Upper lobe of right lung (tissue), 1 donor: Measurements from ENCODE around the gene SHB. TPM values are rescaled to one million over a fixed set of nuclear protein-coding genes. Genes with fewer than 3 reads are reported as not detected.
A peak's percentile ranks its signal among the peaks of the same experiment; 100 is the strongest.

ENCODE experiments used
- ATAC-seq: fragments of 200-7000 bp; cut with Tn5 transposase; one replicate; pipeline ENCODE4 v1.9.1; 2020; ENCODE audit warnings: mild to moderate bottlenecking, moderate library complexity
- DNase-seq: peaks from one replicate; pipeline ENCODE4 v3.0.0-alpha.2; 2020
- H3K27ac ChIP-seq: fragments of 200-600 bp; one replicate; pipeline ENCODE4 v1.8.0; 2022
- H3K27me3 ChIP-seq: fragments of 200-600 bp; one replicate; pipeline ENCODE4 v1.8.0; 2022; ENCODE audit warnings: mild to moderate bottlenecking
- H3K36me3 ChIP-seq: fragments of 200-600 bp; one replicate; pipeline ENCODE4 v1.8.0; 2022
- H3K4me1 ChIP-seq: fragments of 200-600 bp; one replicate; pipeline ENCODE4 v1.8.0; 2022
- H3K4me3 ChIP-seq: fragments of 200-600 bp; one replicate; pipeline ENCODE4 v1.8.0; 2022; ENCODE audit warnings: mild to moderate bottlenecking
- H3K9me3 ChIP-seq: fragments of 200-600 bp; one replicate; pipeline ENCODE4 v1.8.0; 2022
- CTCF ChIP-seq: fragments of 200-600 bp; IDR thresholded peaks from one replicate; pipeline ENCODE4 v1.8.0; 2022; ENCODE audit warnings: antibody characterized with exemption
- intact Hi-C: fragments of 100-400 bp; cut with DNase I; formaldehyde crosslinking; loops from one replicate; pipeline ENCODE4 v1.11.0; 2022
- total RNA-seq: library from RNA; stranded (reverse); fragmentation: NEBNext Ultra II Directional; extraction: Animal tissue kit (Norgen Biotek cat#: 25700); gene quantifications from one replicate; pipeline ENCODE4 v1.2.1, GENCODE V29; 2021
- donor health status: DM: no; HTN: yes; CAD: no; lungs with severe emphysema.

The SHB gene
- total RNA-seq, 1 donor from 2014 or later: 33.4 TPM

- peak overlapping the region; percentile 55 for H3K27ac ChIP-seq
- TF ChIP-seq CTCF: no peak
- H3K9me3 ChIP-seq: no peaks in the 10 kb centered on the region
- peaks cover 66% of the 10 kb centered on the region for H3K4me1 ChIP-seq
- intact Hi-C loops: loop anchor here (5.0 kb wide), 1 partner anchor 48 kb away; the partner anchor contains the start of gene SHB
- H3K4me3 ChIP-seq: no peak overlapping the region
- DNase-seq (peak; percentile 67), ATAC-seq (peak; percentile 67)
- H3K27me3 ChIP-seq: no peaks in the 10 kb centered on the region
- H3K36me3 ChIP-seq: peaks cover 6% of the 10 kb centered on the region
Measured at GRCh38 chr9:38018958-38019602, 49.9 kb downstream of the SHB start.

GRCh38 chr9:38018241-38018957, 50.6 kb downstream of the SHB start:
- ATAC-seq: no peak
- no peaks in the 10 kb centered on the region for H3K9me3 ChIP-seq
- H3K4me3 ChIP-seq: no peak overlapping the region
- intact Hi-C loops: loop anchor here (5.0 kb wide), 1 partner anchor 49 kb away; the partner anchor contains the start of gene SHB
- H3K4me1 ChIP-seq: peaks cover 60% of the 10 kb centered on the region
- H3K27me3 ChIP-seq: no peaks in the 10 kb centered on the region
- no peak for DNase-seq
- H3K36me3 ChIP-seq: peaks cover 6% of the 10 kb centered on the region
- H3K27ac ChIP-seq: peak overlapping the region; percentile 55
- TF ChIP-seq CTCF: no peak

GRCh38 chr9:38017885-38018186, 51.2 kb downstream of the SHB start:
- intact Hi-C loops: loop anchor here (5.0 kb wide), 1 partner anchor 49 kb away; the partner anchor contains the start of gene SHB
- peaks cover 55% of the 10 kb centered on the region for H3K4me1 ChIP-seq
- H3K27ac ChIP-seq: peak overlapping the region; percentile 13

GRCh38 chr9:38017149-38017884, 51.7 kb downstream of the SHB start:
- no peaks in the 10 kb centered on the region for H3K9me3 ChIP-seq
- peak overlapping the region; percentile 13 for H3K27ac ChIP-seq
- peaks cover 51% of the 10 kb centered on the region for H3K4me1 ChIP-seq
- peak; percentile 53 for TF ChIP-seq CTCF
- ATAC-seq (peak; percentile 85), DNase-seq (peak; percentile 87)
- H3K36me3 ChIP-seq: peaks cover 6% of the 10 kb centered on the region
- H3K4me3 ChIP-seq: no peak overlapping the region
- no peaks in the 10 kb centered on the region for H3K27me3 ChIP-seq
- intact Hi-C loops: loop anchor here (5.0 kb wide), 1 partner anchor 50 kb away; the partner anchor contains the start of gene SHB

More at GRCh38 chr9:38017885-38018186, 51.2 kb downstream of the SHB start:
- Histone ChIP-seq H3K4me3 (no peak overlapping the region), H3K27me3 (no peaks in the 10 kb centered on the region), H3K36me3 (peaks cover 6% of the 10 kb centered on the region), H3K9me3 (no peaks in the 10 kb centered on the region)
- ATAC-seq (no peak), DNase-seq (no peak)
- TF ChIP-seq CTCF: no peak

GRCh38 chr9:38016375-38017135, 52.5 kb downstream of the SHB start:
- Histone ChIP-seq H3K9me3 (no peaks in the 10 kb centered on the region), H3K36me3 (peaks cover 6% of the 10 kb centered on the region), H3K4me3 (no peak overlapping the region), H3K27ac (peak overlapping the region; percentile 13), H3K4me1 (peaks cover 51% of the 10 kb centered on the region), H3K27me3 (no peaks in the 10 kb centered on the region)
- intact Hi-C loops: loop anchor here (5.0 kb wide), 1 partner anchor 51 kb away; the partner anchor contains the start of gene SHB
- TF ChIP-seq CTCF: no peak
- DNase-seq (no peak), ATAC-seq (no peak)
